Left renal cortex interstitium (tissue), 4 donors: Measurements from ENCODE around the gene MSRB3. TPM values are rescaled to one million over a fixed set of nuclear protein-coding genes. Genes with fewer than 3 reads are reported as not detected.

Experiments
- DNase-seq, 4 donors: peaks; one replicate each; pipeline ENCODE4 v3.0.0-alpha.2; 2013; ENCODE audit warnings: low read depth in 4 of 4, low spot score in 2 of 4, missing footprints in 1 of 4
- polyA plus RNA-seq, 4 donors: library from polyadenylated mRNA; unstranded; fragments of 120-200 nt; gene quantifications; one replicate each; pipeline ENCODE4 v1.2.1, GENCODE V29; 2013; ENCODE audit not compliant: insufficient read length in 4 of 4

MSRB3 gene
- polyA plus RNA-seq, 4 donors = 20.4 to 24.6 (median 22.5) TPM

DNA sequence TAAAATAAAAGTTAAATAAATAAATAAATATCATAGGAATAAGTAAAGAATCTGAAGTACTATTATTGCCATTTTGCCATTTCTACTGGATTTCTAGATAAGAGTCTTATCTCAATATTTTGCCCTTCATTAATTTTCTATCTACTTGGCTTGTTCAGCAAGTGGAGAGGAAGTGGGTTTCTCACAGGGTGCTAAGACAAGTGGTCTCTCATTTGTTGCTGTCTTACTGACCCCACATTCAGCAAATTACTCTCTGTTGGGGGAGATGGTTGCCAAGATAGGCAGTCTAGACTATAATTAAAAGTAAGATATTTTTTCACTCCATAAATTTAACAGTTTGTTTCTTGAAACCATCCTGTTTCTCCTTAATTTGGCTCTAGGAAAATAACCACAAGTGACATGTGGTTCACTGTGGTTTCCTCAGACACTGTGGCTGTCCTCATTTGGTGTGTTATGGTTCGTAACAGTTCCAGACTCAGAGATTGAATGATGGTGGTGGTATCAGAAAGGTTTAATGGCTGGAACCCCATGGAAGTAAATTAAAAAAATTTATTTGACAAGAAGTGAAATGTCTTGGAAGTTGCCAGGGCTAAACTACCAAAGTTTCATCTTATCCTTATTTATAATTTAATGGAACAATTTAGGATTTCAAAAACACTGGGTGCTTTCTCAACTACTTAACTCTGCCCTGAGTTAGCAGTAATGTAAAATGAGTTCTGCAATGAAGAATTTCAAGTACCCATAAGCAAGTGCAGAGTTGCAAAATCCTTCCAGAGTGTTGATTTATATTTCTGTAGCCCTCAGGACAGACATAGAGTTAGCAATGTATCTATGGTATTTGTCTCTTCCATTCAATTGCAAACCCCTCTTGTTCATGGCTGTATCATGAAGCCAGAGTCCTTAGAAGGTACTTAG, 214.8 kb downstream of the MSRB3 start:
- no peak for DNase-seq

DNA sequence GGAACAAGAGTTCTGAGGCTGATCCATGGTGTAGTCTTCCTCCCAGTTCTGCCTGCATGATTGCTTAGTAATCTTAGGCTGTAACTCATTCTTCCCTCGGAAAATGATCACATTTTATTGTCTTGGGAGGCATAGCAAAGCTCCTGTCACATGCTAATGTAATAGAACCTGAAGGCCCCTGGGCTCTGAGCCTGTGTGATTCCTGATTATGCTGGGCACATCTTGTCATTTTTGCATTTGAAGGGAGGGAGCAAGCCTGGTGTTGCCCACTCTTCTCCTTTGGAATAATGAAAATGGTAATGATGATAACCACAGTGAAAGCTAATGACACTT, 215.4 kb downstream of the MSRB3 start:
- DNase-seq = no peak

DNA sequence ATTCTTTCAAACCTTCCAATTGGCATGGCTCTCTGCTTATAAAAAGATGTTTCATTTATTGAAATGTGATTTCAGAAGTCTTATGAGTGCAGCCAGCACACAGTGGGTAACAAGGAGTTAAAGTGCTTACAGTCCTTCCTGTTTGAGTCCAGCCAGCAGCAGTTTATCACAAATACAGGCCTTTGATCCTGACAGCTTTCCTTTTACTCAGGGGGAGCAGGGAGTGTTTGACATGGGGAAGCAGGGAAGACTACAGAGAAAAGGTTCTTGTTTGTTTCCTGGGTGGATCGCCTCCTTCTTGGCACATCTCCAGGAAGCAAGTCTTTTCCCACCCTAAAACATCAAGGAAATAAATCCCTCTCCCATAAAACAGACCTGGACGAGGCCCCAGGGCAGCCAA, 216.1 kb downstream of the MSRB3 start:
- DNase-seq = peak in 3 of 4 donors; percentile 54 to 63 (median 55)

DNA sequence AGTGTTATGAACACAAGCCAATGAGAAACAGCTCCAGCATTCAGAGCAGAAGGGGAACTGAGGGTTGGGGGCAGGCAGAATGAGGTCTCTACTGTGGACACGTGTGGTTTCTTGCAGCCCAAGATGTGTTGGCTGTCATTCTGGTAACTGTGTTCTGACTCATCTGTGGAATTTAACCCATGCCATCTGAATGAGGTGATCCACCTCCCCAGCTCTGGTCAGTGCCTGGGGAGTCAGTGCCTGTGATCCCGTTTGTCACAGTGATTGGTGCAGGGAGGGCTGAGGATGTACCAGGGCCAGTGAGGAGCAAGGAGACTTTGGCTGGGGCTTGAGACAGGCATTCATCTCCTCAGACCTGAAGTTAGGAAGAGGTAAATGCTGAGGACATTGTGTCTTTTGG, 216.8 kb downstream of the MSRB3 start:
- no peak for DNase-seq

DNA sequence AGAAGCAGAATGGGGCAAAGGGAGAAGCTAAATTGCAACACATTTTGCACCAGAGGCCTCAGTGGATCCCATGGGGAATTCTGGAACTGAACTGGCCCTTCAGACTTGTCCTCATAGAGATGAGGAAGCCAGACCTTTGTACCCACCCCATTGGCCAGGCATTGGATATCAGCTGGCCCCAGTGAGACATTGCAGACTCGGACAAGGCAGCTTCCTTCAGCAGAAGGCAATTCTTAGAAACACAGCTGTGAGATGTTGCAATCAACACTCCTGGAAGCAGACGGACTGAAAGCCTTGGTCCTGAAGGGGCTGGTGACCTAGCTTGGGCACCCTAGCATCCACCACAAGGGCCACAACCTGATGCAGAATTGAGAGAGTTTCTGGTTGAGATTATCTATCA, 218.1 kb downstream of the MSRB3 start:
- no peak for DNase-seq

DNA sequence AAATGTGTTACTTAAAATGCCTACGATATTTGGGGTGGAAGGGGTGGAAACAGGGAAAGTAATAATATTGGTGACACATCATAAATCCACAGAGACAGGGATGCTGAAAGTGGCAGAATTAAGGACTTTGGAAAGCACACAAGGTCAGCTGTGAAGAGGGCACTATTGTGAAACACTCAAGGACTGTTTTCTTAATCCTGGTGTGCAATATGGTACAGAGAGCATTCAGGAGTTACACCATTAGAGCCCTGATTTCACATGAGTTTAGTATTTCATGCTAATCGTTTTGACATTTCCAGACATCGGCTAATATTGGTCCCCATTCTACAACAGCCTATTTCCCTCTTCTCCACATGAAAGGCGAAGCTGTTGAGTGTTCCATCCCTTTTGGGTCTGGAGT, 219.2 kb downstream of the MSRB3 start:
- DNase-seq = no peak

DNA sequence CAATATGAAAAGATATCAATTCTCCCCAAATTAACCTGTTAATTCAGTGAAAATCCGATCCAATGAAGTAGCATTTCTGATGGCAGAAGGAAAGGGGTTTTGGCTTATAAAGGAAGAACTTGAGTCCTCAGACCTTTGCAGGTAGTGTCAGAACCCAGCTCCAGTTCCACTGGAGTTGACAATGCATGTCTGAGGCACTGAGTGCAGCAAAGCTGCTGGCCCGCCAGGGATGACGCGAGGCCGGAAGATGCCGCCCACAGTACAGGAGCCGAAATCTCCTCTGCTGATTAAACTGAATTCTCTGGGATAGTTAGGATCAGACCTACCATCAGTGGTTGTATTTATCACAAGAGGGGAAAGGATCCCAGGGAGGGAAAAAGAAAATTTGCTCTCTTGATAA, 220.7 kb downstream of the MSRB3 start:
- no peak for DNase-seq

DNA sequence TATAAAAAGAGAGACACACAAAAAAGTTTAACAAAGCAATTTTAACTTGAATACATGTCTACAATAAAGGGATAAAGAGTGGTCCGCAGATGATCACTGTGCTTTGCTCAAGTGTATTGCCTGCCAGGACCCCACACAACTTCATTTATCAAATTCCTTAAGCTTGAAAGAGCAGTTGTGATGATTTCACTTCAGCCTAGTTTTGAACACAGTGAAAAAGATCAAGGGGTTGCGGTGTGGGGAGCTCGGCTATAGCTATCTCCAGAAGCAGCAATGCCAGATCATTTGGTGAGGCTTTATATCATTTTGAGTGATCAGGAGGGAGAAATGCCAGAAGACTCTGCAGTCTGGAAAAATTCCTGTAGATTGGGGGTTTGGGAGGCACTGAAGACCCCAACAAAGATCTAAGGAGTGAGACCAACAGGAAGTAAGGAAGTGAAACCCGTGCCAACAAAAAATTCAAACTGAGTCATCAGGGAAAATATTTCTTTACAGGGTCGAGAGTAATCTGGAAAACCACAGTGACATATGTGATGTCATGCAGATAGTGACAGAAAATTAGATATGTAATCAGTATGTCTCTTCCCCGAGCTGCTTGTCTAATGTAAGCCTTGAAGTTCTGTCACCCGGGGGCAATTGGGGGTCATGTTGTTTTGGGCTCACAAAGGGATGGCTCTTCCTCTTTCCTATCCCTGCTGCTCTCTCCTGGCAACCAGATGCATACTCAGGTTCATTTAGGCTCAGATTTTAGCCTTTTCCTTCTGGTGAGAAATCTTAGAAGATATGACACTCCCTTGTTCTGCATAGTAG, 221.8 kb downstream of the MSRB3 start:
- DNase-seq = no peak

DNA sequence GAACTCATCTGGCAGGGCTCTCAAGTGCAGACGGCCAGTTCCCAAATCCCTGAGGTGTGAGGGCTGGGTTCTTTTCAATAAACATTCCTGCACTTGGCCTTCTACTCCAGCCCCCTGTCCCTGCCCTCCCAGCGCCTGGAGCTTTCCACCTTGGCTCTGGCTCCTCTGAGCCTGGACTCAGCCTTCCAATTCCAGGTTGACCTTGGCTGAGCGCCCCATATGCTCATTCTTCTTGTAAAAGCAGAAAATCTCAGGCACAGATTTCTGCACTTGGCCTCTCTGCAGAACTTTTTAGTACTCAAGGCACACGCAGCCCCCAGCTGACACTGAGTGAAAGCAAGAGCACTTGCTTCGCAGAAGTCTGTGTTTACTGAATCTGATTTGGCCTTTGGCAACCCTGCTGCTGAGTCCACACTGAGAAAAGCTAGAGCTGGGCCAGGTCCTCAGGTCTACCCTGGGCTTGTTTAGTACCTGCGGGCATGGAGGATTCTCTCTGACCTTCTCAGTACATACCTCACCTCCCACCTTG, 222.7 kb downstream of the MSRB3 start:
- no peak for DNase-seq

DNA sequence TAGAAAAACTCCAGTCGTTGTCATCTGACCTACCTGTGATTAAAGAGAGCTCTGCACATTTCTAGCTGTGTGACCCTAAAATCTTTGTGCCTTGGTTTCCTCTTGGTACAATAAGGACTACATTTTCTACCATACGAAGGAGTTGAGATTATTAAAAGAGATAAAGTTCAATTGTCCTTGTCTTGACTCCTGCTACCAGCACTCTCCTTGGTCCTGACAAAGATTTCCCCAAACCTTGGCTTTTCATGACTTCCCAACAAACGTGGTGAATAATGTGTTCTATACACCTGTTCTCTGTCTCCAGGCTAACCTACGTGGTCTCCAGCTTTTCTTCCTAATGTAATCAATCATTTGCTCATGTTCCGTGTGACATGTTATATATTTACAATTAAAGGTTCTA, 223.5 kb downstream of the MSRB3 start:
- DNase-seq = no peak

DNA sequence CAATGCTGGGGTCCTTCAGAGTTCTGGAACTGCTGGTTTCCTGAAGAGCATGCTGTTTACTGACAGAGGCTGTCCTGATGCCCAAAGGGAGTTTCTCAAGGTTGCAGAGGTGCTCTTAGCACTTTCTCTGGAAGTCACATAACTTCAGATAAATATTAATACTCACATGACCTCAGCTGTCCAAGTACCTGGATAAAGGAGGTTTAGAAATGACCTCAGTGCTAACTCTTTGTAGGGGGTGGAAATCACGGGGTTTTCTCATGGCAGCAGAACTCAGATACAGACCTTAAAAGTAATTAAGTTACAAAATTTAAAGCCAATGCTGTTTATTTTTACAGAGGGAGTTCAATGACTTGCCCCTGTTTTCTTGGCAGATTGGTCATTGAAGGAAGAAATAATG, 225.9 kb downstream of the MSRB3 start:
- no peak for DNase-seq

DNA sequence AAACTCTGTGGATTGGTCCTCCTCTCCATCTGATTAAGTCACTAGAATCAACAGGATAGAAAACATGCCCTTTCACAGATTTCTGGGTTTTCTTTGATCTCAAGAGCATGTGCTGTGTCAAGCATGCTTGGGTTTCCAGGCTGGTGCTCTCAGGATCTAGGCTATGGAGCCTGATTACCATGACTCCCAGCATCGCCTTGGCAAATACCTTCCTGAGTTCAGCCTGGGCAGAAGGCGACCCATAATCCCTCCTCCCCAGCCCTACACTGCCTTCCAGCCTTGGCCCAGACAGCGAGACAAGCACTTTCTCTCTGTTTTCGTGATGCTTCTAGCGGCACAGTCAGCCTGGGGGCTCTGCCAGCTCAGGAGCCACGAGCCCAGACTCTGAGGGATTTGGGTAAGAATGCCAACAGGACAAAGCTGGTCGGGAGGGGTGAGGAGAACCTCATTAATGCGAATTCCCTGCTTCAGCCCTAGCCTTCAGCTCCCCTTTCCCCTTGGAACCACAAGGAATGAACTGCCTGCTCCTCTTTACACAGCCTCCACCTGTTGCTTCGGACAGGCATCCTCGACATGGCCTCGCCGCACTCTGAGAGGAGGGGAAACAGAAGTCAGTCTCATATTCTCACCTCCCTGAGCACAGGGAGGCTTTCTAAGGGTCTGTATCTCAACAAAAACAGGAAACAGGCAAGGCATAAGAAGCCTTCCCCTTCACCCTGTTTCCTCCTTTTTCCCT, 227.1 kb downstream of the MSRB3 start:
- DNase-seq = peak in 1 of 4 donors; percentile 49

DNA sequence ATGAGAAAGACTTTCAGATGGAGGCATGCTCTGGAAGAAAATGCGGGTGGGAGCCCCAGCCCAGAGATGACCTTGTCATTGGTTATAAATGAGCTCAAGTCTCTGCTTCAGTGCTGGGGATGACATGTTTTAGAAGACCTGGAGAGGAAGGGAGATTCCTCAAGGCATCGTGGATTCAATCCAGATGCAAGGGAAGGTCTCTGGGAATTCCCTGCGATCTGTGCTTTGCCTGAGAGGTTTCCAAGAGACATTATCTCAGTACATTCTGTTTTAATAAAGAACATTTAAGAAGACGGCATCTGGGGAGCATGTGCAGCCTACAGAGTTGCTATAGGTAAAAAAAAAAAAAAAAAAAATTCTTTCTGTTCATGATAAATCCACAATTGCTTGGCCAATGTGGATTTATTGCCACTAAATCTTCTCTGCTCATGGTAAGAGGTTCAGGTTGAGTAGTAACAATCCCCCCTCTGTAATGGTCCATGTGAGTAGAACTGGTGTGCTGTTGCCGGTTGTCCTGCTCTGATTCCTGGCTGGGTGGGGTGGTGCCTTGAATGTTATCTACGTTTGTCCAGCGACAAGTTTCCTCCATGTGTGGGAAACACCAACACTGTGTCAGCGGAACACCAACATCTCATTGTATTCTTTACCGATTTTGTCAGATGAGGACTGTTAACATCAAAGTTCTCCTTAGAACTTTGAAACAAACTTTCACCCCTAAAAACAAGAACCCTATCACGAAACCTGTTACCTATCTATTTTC, 230.0 kb downstream of the MSRB3 start:
- DNase-seq = no peak

DNA sequence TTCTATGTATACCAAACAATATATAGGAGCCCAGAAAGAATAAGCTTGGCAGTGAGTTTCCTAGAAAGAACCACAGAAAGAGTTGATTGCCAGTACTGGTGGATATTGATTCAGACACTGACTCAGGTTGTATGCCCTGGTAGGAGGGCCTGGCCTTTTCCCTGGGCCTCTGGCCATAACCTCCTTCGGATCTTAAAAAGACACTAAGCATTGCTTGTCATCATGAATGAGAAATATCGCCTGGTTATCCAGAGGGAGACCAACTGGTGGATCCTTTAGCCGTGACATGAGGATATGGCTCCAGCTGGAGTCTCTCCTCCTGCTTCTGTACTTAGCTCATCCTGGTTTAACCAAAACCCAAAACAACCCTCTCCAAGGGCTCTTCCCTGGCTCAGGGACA, 231.5 kb downstream of the MSRB3 start:
- no peak for DNase-seq

DNA sequence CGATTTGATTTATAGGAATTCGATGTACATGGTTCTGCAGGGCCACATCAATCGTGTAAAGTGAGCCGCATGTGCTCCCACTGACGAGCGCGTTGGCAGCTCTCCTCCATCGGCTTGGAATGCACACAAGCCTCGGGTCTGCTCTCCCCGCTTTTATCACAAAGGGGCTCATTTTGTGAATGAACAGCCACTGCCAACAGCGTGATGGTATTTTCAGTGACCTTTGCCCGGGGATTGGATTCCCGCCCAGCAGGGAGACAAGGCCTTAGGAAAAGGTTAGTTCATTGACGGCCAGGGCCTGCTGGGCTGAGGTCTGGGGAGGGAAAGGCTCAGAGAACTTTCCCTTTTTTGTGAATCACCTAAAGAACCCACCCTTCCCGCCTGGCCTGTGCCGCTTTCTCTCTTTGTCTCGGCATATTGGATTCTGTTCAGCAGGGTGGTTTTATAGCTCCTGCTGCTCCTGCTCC, 232.1 kb downstream of the MSRB3 start:
- peak in 1 of 4 donors; percentile 72 for DNase-seq

DNA sequence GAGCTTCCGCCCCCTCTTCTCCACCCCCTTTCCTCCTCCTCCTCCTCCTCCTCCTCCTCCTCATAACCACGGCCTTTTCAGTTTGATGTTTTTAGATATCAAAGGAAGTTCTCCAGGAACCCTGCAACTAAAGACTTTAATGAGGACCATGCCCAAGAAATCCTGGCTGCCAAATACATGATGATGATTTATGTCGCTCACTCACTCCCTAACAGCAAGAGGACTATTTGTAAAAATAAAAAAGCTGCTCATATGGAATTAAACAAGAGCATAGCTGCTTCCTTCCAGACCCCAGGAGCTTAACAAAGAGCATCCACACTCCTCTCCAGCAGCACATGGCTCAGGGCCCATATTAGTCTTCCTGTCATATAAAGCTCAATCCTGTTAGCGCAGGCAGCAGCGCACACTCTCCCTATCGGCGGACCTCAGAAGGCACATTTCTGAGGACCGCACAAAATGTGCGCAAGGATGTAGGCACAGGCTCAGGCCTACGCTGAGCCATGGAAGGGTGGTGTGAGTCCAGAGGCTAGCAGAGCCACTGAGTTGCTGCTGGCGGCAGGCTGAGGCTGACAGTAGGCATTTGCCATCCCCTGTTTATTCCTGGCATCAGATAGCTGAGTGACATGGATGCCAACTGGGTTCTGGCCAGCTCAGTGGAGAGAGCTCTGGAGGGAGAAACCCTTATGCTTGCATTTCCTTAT, 232.8 kb downstream of the MSRB3 start:
- DNase-seq = no peak

DNA sequence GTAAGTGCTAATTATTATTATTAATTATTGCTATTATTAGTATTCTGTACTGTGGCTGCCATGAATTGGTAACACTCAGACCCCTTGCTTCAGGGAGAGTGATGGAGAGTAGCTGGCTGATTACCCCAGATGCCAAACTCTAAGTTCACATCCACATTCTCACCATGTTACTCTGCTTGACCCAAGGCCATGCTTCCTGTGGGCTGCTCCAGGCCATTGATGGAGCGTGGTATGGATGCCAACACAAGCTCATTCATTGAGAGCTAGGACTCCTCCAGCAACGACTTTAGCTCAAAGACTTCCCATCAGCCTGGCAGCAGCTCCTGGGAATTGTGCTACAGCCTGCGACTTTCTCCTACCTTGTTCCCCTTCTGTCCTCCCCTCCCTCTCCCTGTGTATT, 233.4 kb downstream of the MSRB3 start:
- DNase-seq = no peak
